MCF 10A (cell line): ENCODE data around the gene NEO1. TPM values are rescaled to one million over a fixed set of nuclear protein-coding genes. Genes with fewer than 3 reads are reported as not detected.

Source experiments
- BruUV-seq: library from RNA; stranded (reverse); fragments of 400-500 nt; replicated peaks from 2 replicates; lab custom pipeline; 2021; lab: Mats Ljungman, UMichigan
- CTCF ChIA-PET: fragments of 300-600 bp; sonication (Branson Sonifier 250); formaldehyde crosslinking; extraction: SDS; loops from one replicate; lab custom pipeline; 2021; ENCODE audit warnings: antibody characterized with exemption, inconsistent platforms; lab: Yijun Ruan, JAX
- POLR2A ChIA-PET: fragments of 300-600, 350-650 bp; sonication (Branson Sonifier 250); formaldehyde crosslinking; extraction: SDS; loops from one replicate; lab custom pipeline; 2020; ENCODE audit warnings: antibody characterized with exemption, inconsistent platforms; lab: Yijun Ruan, JAX
- DNase-seq: peaks from one replicate; pipeline ENCODE4 v3.0.0-alpha.2; 2018; ENCODE audit not compliant: unreplicated experiment
- H3K27ac Mint-ChIP-seq: one replicate; pipeline ENCODE4 v1.8.0; 2022; ENCODE audit warnings: mild to moderate bottlenecking, low read depth, mixed read lengths; ENCODE audit not compliant: unreplicated experiment
- H3K27me3 Mint-ChIP-seq: one replicate; pipeline ENCODE4 v1.8.0; 2022; ENCODE audit warnings: mixed read lengths; ENCODE audit not compliant: insufficient read depth, unreplicated experiment
- H3K36me3 Mint-ChIP-seq: one replicate; pipeline ENCODE4 v1.8.0; 2022; ENCODE audit warnings: mild to moderate bottlenecking, moderate library complexity, mixed read lengths; ENCODE audit not compliant: insufficient read depth, unreplicated experiment
- H3K4me1 Mint-ChIP-seq: one replicate; pipeline ENCODE4 v1.8.0; 2022; ENCODE audit warnings: mixed read lengths; ENCODE audit not compliant: insufficient read depth, unreplicated experiment
- H3K4me3 Mint-ChIP-seq: one replicate; pipeline ENCODE4 v1.8.0; 2022; ENCODE audit warnings: mild to moderate bottlenecking, moderate library complexity, mixed read lengths; ENCODE audit not compliant: unreplicated experiment
- H3K9me3 Mint-ChIP-seq: one replicate; pipeline ENCODE4 v1.8.0; 2022; ENCODE audit warnings: mixed read lengths; ENCODE audit not compliant: unreplicated experiment
- CTCF ChIP-seq: fragments of 200-600 bp; IDR thresholded peaks from one replicate; pipeline ENCODE4 v1.8.0; 2022; ENCODE audit warnings: antibody characterized with exemption, mild to moderate bottlenecking; ENCODE audit not compliant: unreplicated experiment
- intact Hi-C: fragments of 100-400 bp; cut with micrococcal nuclease; formaldehyde crosslinking; loops from 2 replicates; pipeline ENCODE4 v1.14.1; 2022
- total RNA-seq: library from RNA; stranded (reverse); gene quantifications from 2 replicates; pipeline ENCODE4 v1.2.3, GENCODE V29; 2022

The NEO1 gene
- total RNA-seq, 1 experiment from 2014 or later: 13.2 TPM

- Mint-ChIP-seq H3K27me3 (no peaks in the 10 kb centered on the region), H3K4me3 (no peak overlapping the region), H3K27ac (no peak overlapping the region), H3K36me3 (no peaks in the 10 kb centered on the region), H3K9me3 (no peaks in the 10 kb centered on the region), H3K4me1 (no peaks in the 10 kb centered on the region)
- ChIA-PET CTCF (no interaction called here), POLR2A (interaction anchor here (0.6 to 1.0 kb wide), 2 partner anchors 39 to 89 kb away, joined by 3 to 5 read pairs; no protein-coding TSS in a partner anchor)
- no peak for TF ChIP-seq CTCF
- DNase-seq: no peak
- BruUV-seq: no TSS peak
- intact Hi-C loops: loop anchor here (5.0 kb wide), 1 partner anchor 117 kb away; no protein-coding TSS in a partner anchor
Measured at GRCh38 chr15:73125219-73125618, 73.0 kb downstream of the NEO1 start.

- Mint-ChIP-seq H3K36me3 (no peaks in the 10 kb centered on the region), H3K9me3 (no peaks in the 10 kb centered on the region), H3K4me1 (no peaks in the 10 kb centered on the region), H3K27me3 (no peaks in the 10 kb centered on the region), H3K4me3 (no peak overlapping the region), H3K27ac (no peak overlapping the region)
- peak; percentile 56 for DNase-seq
- peak; percentile 68 for TF ChIP-seq CTCF
- BruUV-seq: no TSS peak
- intact Hi-C loops: loop anchor here (5.0 kb wide), 1 partner anchor 115 kb away; no protein-coding TSS in a partner anchor
- POLR2A ChIA-PET: no interaction called here
- CTCF ChIA-PET: interaction anchor here (0.5 to 1.5 kb wide), 8 partner anchors 12 to 777 kb away, joined by 3 to 7 read pairs (median 3); no protein-coding TSS in a partner anchor
Measured at GRCh38 chr15:73127302-73127936, 75.2 kb downstream of the NEO1 start.

- intact Hi-C loops: no loop called here
- ChIA-PET POLR2A (no interaction called here), CTCF (interaction anchor here (0.7 kb wide), 1 partner anchor 144 kb away, joined by 4 read pairs; no protein-coding TSS in a partner anchor)
- no peaks in the 10 kb centered on the region for H3K4me1 Mint-ChIP-seq
- H3K9me3 Mint-ChIP-seq: no peaks in the 10 kb centered on the region
- no peak for DNase-seq
- BruUV-seq: no TSS peak
- no peaks in the 10 kb centered on the region for H3K27me3 Mint-ChIP-seq
- H3K36me3 Mint-ChIP-seq: peaks cover 4% of the 10 kb centered on the region
- no peak overlapping the region for H3K4me3 Mint-ChIP-seq
- H3K27ac Mint-ChIP-seq: no peak overlapping the region
- TF ChIP-seq CTCF: no peak
Measured at GRCh38 chr15:73130830-73131229, 78.6 kb downstream of the NEO1 start.

GRCh38 chr15:73134196-73134595, 81.9 kb downstream of the NEO1 start:
- BruUV-seq: no TSS peak
- Mint-ChIP-seq H3K36me3 (peaks cover 4% of the 10 kb centered on the region), H3K9me3 (no peaks in the 10 kb centered on the region), H3K27ac (no peak overlapping the region), H3K4me1 (no peaks in the 10 kb centered on the region), H3K4me3 (no peak overlapping the region), H3K27me3 (no peaks in the 10 kb centered on the region)
- ChIA-PET POLR2A (no interaction called here), CTCF (interaction anchor here (0.6 kb wide), 1 partner anchor 136 kb away, joined by 4 read pairs; no protein-coding TSS in a partner anchor)
- DNase-seq: no peak
- no peak for TF ChIP-seq CTCF
- intact Hi-C loops: no loop called here
